Retinal pigment epithelial cell (primary cell): Measurements from ENCODE around the gene TXNIP.

Experiments used
- DNase-seq: peaks from one replicate; pipeline ENCODE4 v3.0.0-alpha.2; 2010; ENCODE audit warnings: low read depth
- H3K4me3 ChIP-seq: 2 replicates; pipeline ENCODE4 v1.5.1; 2011; ENCODE audit warnings: mild to moderate bottlenecking, low read length, control low read depth, moderate library complexity
- TF ChIP-seq, protein P1 (sequence below): conservative IDR thresholded peaks from 2 replicates; pipeline ENCODE4 v1.5.1; 2011; ENCODE audit warnings: low read depth, low read length, control low read depth, inconsistent platforms

TXNIP gene

DNA sequence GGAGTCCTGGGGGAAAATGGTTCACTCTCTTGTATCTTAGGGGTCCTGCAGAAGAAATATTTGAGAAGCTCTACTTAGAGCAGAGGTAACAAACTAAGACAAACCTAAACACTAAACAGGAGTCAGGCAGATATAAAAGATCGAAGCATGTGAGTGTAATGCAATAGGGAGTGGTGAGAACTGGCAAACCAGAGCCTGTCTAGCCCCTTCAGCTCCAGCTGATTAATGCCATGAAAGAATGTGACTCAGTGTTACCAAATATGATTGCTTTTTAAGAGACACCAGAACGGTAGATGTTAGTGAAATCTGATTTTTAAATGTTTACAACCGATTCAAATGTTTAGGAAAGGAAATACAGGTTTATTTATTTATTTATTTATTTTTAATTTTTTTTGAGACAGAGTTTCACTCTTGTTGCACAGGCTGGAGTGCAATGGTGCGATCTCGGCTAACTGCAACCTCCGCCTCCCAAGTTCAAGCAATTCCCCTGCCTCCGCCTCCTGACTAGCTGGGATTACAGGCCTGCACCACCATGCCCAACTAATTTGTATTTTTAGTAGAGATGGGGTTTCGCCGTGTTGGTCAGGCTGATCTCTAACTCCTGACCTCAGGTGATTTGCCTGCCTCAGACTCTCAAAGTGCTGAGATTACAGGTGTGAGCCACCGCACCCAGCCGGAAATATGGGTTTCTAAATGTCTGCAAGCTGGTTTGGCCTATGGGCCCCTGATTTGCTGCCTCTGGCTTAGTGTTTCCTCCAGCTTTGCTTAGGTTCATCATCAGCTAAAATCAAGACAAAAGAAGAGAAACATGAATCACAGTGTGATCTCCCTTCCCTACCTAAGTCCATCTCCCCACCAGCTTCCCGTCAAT lies 12.2 kb downstream of the TXNIP start:
- no peak overlapping the region for H3K4me3 ChIP-seq
- TF ChIP-seq, protein P1, sequence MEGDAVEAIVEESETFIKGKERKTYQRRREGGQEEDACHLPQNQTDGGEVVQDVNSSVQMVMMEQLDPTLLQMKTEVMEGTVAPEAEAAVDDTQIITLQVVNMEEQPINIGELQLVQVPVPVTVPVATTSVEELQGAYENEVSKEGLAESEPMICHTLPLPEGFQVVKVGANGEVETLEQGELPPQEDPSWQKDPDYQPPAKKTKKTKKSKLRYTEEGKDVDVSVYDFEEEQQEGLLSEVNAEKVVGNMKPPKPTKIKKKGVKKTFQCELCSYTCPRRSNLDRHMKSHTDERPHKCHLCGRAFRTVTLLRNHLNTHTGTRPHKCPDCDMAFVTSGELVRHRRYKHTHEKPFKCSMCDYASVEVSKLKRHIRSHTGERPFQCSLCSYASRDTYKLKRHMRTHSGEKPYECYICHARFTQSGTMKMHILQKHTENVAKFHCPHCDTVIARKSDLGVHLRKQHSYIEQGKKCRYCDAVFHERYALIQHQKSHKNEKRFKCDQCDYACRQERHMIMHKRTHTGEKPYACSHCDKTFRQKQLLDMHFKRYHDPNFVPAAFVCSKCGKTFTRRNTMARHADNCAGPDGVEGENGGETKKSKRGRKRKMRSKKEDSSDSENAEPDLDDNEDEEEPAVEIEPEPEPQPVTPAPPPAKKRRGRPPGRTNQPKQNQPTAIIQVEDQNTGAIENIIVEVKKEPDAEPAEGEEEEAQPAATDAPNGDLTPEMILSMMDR: no peak
- no peak for DNase-seq

DNA sequence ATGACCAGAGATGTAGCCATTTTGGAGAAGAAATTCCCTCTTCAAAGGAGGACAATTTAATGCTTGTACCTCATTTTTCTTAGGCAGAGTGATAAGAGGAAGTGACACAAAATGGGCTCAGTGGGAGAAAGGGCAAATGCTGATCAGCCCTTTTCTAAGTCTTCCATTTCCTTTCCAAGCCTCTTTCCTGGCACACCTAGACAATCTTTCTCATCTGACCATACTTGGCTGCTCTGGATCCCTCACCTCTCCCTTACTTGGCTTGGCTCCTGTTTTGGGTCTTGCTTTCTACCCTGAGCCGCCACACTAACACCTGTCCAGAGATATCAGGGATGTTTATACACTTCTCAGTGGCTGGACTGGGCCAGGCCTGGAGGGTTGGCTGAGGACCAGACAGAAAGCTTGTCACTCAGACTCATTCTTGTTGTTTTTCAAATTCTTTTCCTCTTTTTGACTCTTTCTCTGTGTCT lies 13.1 kb downstream of the TXNIP start:
- no peak for DNase-seq
- TF ChIP-seq, protein P1: no peak
- no peak overlapping the region for H3K4me3 ChIP-seq

DNA sequence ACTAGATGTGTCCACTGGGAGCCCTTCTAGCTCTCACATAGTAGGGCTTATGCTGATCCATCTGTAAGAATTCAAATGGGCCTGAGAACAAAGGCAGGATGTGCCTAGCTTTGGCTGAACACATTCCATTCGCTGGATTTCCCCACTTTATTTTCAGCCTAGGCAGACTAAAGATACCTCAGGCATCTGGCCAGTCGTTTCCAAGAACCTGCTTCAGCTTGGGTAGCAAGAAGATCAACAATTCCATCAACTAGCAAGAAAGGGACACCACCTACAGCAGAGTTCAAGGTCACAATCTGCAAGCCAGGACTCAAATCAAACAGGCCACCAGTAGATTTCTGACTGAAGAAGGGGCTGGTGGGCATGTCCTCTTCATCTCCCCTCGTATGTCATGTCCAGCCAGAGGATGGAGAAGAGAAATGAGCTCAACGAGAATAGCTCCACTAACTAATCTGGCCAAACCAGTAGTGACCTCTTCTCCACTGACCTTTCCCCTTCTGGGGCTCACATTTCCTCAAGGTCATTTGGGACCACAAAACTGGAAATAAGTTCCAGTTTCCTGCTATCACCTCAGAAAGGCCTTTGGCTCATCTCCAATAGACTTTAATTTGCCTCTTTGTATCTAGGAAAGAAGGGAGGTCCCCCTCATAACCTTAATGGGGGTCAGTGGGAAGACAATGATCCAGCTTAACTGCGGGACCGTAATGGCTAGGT lies 14.2 kb downstream of the TXNIP start:
- no peak overlapping the region for H3K4me3 ChIP-seq
- DNase-seq: no peak
- TF ChIP-seq, protein P1: no peak

DNA sequence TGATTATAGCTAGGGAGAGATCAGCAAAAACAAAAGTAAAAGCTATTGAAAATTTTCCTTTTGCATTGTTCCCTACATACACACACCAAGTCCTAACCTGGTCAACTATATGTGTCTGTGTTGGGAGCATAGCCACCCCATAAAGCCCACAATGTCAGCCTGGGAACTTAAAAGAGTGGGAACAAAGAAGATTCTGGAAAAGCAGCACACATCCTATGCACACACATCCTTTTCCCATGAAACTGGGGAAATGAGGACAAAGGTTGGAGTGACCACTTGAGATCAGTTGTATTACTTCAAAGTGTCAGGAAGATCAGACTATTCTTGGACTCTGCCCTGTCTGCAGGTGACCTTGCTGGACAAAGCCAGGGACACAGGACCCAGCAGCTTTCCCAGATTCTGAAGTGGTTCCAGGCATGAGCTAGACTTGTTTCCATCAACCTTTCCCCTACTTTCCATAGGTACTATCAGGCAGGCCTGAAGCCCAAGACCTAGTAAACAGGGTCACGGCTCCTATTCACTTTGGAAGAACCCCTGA lies 15.9 kb downstream of the TXNIP start:
- no peak overlapping the region for H3K4me3 ChIP-seq
- DNase-seq: no peak
- TF ChIP-seq, protein P1: no peak

DNA sequence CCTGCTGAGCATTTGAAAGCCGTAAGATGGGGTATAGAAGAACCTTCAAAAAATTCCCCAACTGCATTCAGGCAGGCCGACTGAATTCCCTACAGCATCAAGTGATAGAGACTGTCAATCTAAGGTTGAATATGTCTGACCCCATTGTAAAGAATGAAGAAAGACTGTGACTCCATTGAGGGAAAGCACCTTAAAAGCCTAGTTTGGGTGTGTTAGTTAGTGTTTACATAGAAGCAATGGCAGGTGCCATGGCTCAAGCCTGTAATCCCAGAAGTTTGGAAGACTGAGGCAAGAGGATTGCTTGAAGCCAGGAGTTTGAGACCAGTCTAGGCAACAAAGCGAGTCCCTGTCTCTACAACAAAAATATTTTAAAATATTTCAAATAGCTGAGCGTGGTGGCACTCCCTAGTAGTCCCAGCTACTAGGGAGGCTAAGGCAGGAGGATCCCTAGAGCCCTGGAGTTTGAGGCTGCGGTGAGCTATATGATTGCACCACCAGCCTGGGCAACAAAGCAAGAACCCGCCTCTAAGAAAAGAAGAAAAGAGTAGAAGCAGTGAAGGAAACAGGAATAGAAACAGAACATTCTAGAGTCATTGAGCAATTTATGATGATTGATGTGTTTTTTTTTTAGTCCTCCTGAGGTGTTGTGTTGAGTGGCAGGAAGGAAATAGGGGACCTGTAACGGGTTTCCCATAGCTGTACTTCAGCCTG lies 16.5 kb downstream of the TXNIP start:
- no peak overlapping the region for H3K4me3 ChIP-seq
- TF ChIP-seq, protein P1: no peak
- DNase-seq: no peak

DNA sequence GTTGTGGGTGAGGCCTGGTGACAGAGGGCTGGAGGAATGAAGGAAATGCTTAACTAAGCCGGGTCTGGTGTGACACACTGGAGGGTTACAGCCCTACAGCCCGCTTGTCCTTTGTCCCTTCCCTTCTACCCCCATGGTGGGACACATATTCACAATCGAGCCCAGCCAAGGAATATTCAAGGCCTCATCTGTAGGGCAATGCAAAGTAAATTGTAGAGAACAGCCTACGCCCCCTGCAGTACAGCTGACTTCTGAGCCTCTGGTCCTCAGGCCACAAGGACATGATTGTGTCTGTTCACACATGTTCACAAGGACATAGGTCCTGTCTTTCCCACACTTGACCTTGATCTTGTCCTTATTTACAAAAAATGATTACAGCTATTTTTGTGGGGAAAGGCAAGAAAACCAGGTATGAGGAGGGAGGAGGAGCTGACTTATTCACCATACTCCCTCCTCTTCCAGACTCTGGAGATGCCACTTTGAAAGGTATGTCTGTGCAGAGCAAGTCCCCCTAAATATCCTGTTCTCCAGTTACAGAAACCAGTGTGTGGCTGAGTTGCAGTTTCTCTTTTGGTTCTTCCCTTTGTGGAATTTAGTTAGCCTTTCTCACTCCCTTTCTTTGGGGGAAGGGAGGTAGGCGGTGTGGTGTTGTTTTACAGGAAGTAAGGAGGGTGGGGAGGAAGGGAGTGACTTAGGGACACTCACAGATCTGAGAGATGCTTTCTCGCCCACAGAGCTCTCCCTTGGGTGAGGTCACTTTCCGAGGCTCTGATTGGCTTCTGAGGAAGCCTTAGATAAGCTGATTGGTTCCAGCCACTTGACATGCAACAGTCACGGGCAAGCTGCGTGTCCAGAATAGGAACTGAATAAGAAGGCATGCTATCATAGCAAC lies 17.3 kb downstream of the TXNIP start:
- no peak overlapping the region for H3K4me3 ChIP-seq
- TF ChIP-seq, protein P1: peak; percentile 38
- peak; percentile 82 for DNase-seq
